ENCODE data around the gene UCP2. TPM values are rescaled to one million over a fixed set of nuclear protein-coding genes. Genes with fewer than 3 reads are reported as not detected.

The UCP2 gene
- total and polyA plus RNA-seq, 9 of the 15 experiments (the other 6 are each of a cell fraction or from before 2014, with no cell fraction given) = 19.2 to 216 (median 87.9) TPM

GRCh38 chr11:73998846-73999575 lies 16.4 kb upstream of the UCP2 start:
- DNase-seq (ENCODE audit: extremely low read depth in 1 of 4, low spot score in 3 of 4) (no peak), FAIRE-seq (no peak), ATAC-seq (no peak)
- H3K36me3 ChIP-seq (ENCODE audit: control insufficient read depth, insufficient read depth, low read length) = no peaks in the 10 kb centered on the region
- H3K9me3 ChIP-seq (replicated peaks; ENCODE audit: control insufficient read depth, insufficient read depth, low read depth, low read length) = no peaks in the 10 kb centered on the region
- H3K4me2 ChIP-seq (ENCODE audit: insufficient read depth, low read length) = no peak overlapping the region
- H2AFZ ChIP-seq (ENCODE audit: low read depth, low read length) = no peak overlapping the region
- in situ Hi-C loops (cut with MboI) = no loop called here
- BruUV-seq (replicated peaks) = no TSS peak
- H4K20me1 ChIP-seq (replicated peaks; ENCODE audit: control insufficient read depth, insufficient read depth, low read length) = no peaks in the 10 kb centered on the region
- H3K27ac ChIP-seq (ENCODE audit: extremely low read depth, low read depth, low read length) = no peak overlapping the region
- H3K27me3 ChIP-seq (ENCODE audit: control insufficient read depth in 2 of 2, insufficient read depth in 2 of 2, low read length in 2 of 2) = no peaks in the 10 kb centered on the region
- H3K9ac ChIP-seq (ENCODE audit: insufficient read depth in 1 of 2, low read depth in 2 of 2, low read length in 2 of 2) = no peak overlapping the region
- POLR2A ChIA-PET = interaction anchor here (0.6 to 1.1 kb wide), 4 partner anchors 8 to 51 kb away, joined by 3 to 4 read pairs (median 4); no protein-coding TSS in a partner anchor
- 83% methylated on average over 11 of the region's 13 CpGs for WGBS (ENCODE audit: insufficient coverage, low coverage, missing lambda C conversion rate)
- H3K9me1 ChIP-seq (ENCODE audit: control insufficient read depth, insufficient read depth, low read length) = no peaks in the 10 kb centered on the region
- no peaks in the 10 kb centered on the region for H3K79me2 ChIP-seq (ENCODE audit: control insufficient read depth, insufficient read depth, low read length)
- no peak overlapping the region for H3K4me3 ChIP-seq
- CTCF ChIA-PET (ENCODE audit: low intra/inter-chr PET ratio) = interaction anchor here (0.6 kb wide), 1 partner anchor 166 kb away, joined by 7 read pairs; no protein-coding TSS in a partner anchor
- intact Hi-C loops (cut with micrococcal nuclease) = no loop called here
- TF ChIP-seq CCNT2 (IDR thresholded peaks at IDR 0.05; ENCODE audit: borderline replicate concordance, extremely low read depth, insufficient read length, low read depth, low read length) (no peak), ZNF174 (CRISPR knock-in tag; IDR thresholded peaks at IDR 0.05) (no peak), ZHX1 (conservative IDR thresholded peaks at IDR 0.05; ENCODE audit: low read length) (no peak), BACH1 (tag; IDR thresholded peaks at IDR 0.05) (no peak), RAD21 (CRISPR knock-in tag; conservative IDR thresholded peaks at IDR 0.05 in 1 of 2, IDR thresholded peaks at IDR 0.05 in 1 of 2) (no peak), SNIP1 (IDR thresholded peaks at IDR 0.05; ENCODE audit: low read depth) (no peak)
- peaks cover 15 to 16% of the 10 kb centered on the region in 2 experiments; a peak in 4 of 5 replicates for H3K4me1 ChIP-seq (replicated peaks in 1 of 2; ENCODE audit: control insufficient read depth in 2 of 2, insufficient read depth in 2 of 2, low read length in 2 of 2)

Data from K562 (cell line).